ENCODE results near the gene ARHGAP18. TPM values are rescaled to one million over a fixed set of nuclear protein-coding genes. Genes with fewer than 3 reads are reported as not detected.

ARHGAP18 gene
- total RNA-seq, 1 experiment from 2014 or later, result 1.6 TPM

DNA sequence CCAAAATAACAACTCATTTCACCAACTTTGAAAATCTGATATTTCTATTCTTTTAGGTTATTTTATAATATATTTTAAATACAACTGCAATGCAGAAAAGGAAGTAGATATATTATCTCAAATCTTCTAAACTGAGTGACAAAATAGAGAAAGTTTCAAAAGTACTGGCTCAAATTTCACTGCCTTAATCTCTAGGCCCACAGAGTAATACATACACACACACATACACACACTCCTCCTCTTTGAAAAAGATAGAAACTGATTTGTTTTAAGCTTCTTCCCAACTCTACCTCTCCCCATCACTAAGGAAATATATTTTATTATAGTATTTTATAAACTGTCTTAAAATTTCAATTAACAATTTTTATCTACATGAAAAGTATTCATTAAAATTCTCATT lies 36.2 kb downstream of the ARHGAP18 start:
- no peaks in the 10 kb centered on the region for H3K9me2 ChIP-seq (replicated peaks; ENCODE audit: insufficient read depth, low read length)
- H3K9ac ChIP-seq (ENCODE audit: low read length), result no peak overlapping the region
- H2AFZ ChIP-seq (ENCODE audit: low read length), result peak overlapping the region; percentile 57; the same call in 1 of the 2 replicates
- H3K4me2 ChIP-seq (ENCODE audit: low read depth, low read length, poor library complexity, severe bottlenecking), result peak overlapping the region; percentile 38
- no peaks in the 10 kb centered on the region for H3K36me3 ChIP-seq (ENCODE audit: insufficient read depth, low read length)
- H3K27ac ChIP-seq (ENCODE audit: low read length), result peak overlapping the region; percentile 49; the same call in 1 of the 2 replicates
- peaks cover 26% of the 10 kb centered on the region for H3K4me1 ChIP-seq (ENCODE audit: low read length)
- no peaks in the 10 kb centered on the region for H3K9me3 ChIP-seq (ENCODE audit: low read length)
- H3K27me3 ChIP-seq (ENCODE audit: low read length), result no peaks in the 10 kb centered on the region
- no peak overlapping the region for H3K4me3 ChIP-seq (ENCODE audit: low read length)
- DNase-seq, result no peak
- no peaks in the 10 kb centered on the region for H4K20me1 ChIP-seq (ENCODE audit: insufficient read depth, low read depth, low read length)
- no peaks in the 10 kb centered on the region for H3K79me2 ChIP-seq (ENCODE audit: low read length)

GRCh38 chr6:129672881-129673631 lies 36.9 kb downstream of the ARHGAP18 start:
- Histone ChIP-seq H3K79me2 (ENCODE audit: low read length) (no peaks in the 10 kb centered on the region), H2AFZ (ENCODE audit: low read length) (peak overlapping the region; percentile 57), H3K9me3 (ENCODE audit: low read length) (no peaks in the 10 kb centered on the region), H3K4me3 (ENCODE audit: low read length) (no peak overlapping the region), H4K20me1 (ENCODE audit: insufficient read depth, low read depth, low read length) (no peaks in the 10 kb centered on the region), H3K9ac (ENCODE audit: low read length) (no peak overlapping the region), H3K9me2 (replicated peaks; ENCODE audit: insufficient read depth, low read length) (no peaks in the 10 kb centered on the region), H3K27ac (ENCODE audit: low read length) (peak overlapping the region; percentile 49; the same call in 1 of the 2 replicates), H3K4me2 (ENCODE audit: low read depth, low read length, poor library complexity, severe bottlenecking) (peak overlapping the region; percentile 38), H3K27me3 (ENCODE audit: low read length) (no peaks in the 10 kb centered on the region), H3K4me1 (ENCODE audit: low read length) (peaks cover 26% of the 10 kb centered on the region), H3K36me3 (ENCODE audit: insufficient read depth, low read length) (no peaks in the 10 kb centered on the region)
- DNase-seq, result no peak

- Histone ChIP-seq H4K20me1 (ENCODE audit: insufficient read depth, low read depth, low read length) (no peaks in the 10 kb centered on the region), H2AFZ (ENCODE audit: low read length) (peak overlapping the region; percentile 24), H3K9me3 (ENCODE audit: low read length) (no peaks in the 10 kb centered on the region), H3K4me2 (ENCODE audit: low read depth, low read length, poor library complexity, severe bottlenecking) (peak overlapping the region; percentile 38), H3K36me3 (ENCODE audit: insufficient read depth, low read length) (no peaks in the 10 kb centered on the region), H3K4me3 (ENCODE audit: low read length) (no peak overlapping the region), H3K9ac (ENCODE audit: low read length) (peak overlapping the region; percentile 12; the same call in 1 of the 2 replicates), H3K79me2 (ENCODE audit: low read length) (no peaks in the 10 kb centered on the region), H3K9me2 (replicated peaks; ENCODE audit: insufficient read depth, low read length) (no peaks in the 10 kb centered on the region), H3K4me1 (ENCODE audit: low read length) (peaks cover 26% of the 10 kb centered on the region), H3K27me3 (ENCODE audit: low read length) (no peaks in the 10 kb centered on the region), H3K27ac (ENCODE audit: low read length) (no peak overlapping the region)
- no peak for DNase-seq
Measured at GRCh38 chr6:129672341-129672682, 37.7 kb downstream of the ARHGAP18 start.

GRCh38 chr6:129671442-129672340 lies 38.3 kb downstream of the ARHGAP18 start:
- Histone ChIP-seq H2AFZ (ENCODE audit: low read length) (peak overlapping the region; percentile 24), H3K79me2 (ENCODE audit: low read length) (no peaks in the 10 kb centered on the region), H3K9me2 (replicated peaks; ENCODE audit: insufficient read depth, low read length) (no peaks in the 10 kb centered on the region), H3K4me3 (ENCODE audit: low read length) (no peak overlapping the region), H3K9ac (ENCODE audit: low read length) (peak overlapping the region; percentile 12; the same call in 1 of the 2 replicates), H3K4me1 (ENCODE audit: low read length) (peaks cover 26% of the 10 kb centered on the region), H3K27me3 (ENCODE audit: low read length) (no peaks in the 10 kb centered on the region), H3K9me3 (ENCODE audit: low read length) (no peaks in the 10 kb centered on the region), H3K36me3 (ENCODE audit: insufficient read depth, low read length) (no peaks in the 10 kb centered on the region), H3K4me2 (ENCODE audit: low read depth, low read length, poor library complexity, severe bottlenecking) (peak overlapping the region; percentile 38), H3K27ac (ENCODE audit: low read length) (no peak overlapping the region), H4K20me1 (ENCODE audit: insufficient read depth, low read depth, low read length) (no peaks in the 10 kb centered on the region)
- DNase-seq, result peak; percentile 87

DNA sequence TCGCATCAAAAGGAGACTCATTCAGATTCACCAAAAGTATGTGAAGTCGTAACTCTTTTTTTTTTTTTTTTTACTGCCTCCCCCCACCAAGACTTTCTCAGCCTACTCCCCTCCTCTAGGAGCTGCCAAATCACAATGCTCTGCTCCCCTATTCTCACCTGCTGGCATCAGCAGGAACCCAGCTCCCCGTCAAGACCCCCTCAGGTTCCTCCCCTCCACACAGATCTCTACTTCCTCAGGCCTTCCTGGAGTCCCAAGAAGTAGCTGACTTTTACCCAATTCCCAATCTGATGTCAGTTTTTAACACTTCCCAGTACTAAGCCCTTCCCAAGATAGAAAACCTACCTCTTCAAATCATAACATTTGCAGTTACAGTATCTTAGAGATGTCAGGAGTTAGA lies 39.3 kb downstream of the ARHGAP18 start:
- Histone ChIP-seq H3K9me2 (replicated peaks; ENCODE audit: insufficient read depth, low read length) (no peaks in the 10 kb centered on the region), H3K79me2 (ENCODE audit: low read length) (no peaks in the 10 kb centered on the region), H3K9ac (ENCODE audit: low read length) (no peak overlapping the region), H3K27ac (ENCODE audit: low read length) (no peak overlapping the region), H4K20me1 (ENCODE audit: insufficient read depth, low read depth, low read length) (no peaks in the 10 kb centered on the region), H3K36me3 (ENCODE audit: insufficient read depth, low read length) (no peaks in the 10 kb centered on the region), H2AFZ (ENCODE audit: low read length) (no peak overlapping the region), H3K4me2 (ENCODE audit: low read depth, low read length, poor library complexity, severe bottlenecking) (no peak overlapping the region), H3K4me1 (ENCODE audit: low read length) (peaks cover 26% of the 10 kb centered on the region), H3K27me3 (ENCODE audit: low read length) (no peaks in the 10 kb centered on the region), H3K4me3 (ENCODE audit: low read length) (no peak overlapping the region), H3K9me3 (ENCODE audit: low read length) (no peaks in the 10 kb centered on the region)
- DNase-seq, result no peak

- H3K27me3 ChIP-seq (ENCODE audit: low read length), result no peaks in the 10 kb centered on the region
- H3K9ac ChIP-seq (ENCODE audit: low read length), result no peak overlapping the region
- DNase-seq, result no peak
- no peaks in the 10 kb centered on the region for H3K36me3 ChIP-seq (ENCODE audit: insufficient read depth, low read length)
- no peak overlapping the region for H2AFZ ChIP-seq (ENCODE audit: low read length)
- no peaks in the 10 kb centered on the region for H3K9me2 ChIP-seq (replicated peaks; ENCODE audit: insufficient read depth, low read length)
- H3K9me3 ChIP-seq (ENCODE audit: low read length), result no peaks in the 10 kb centered on the region
- H3K4me1 ChIP-seq (ENCODE audit: low read length), result peaks cover 9% of the 10 kb centered on the region
- H4K20me1 ChIP-seq (ENCODE audit: insufficient read depth, low read depth, low read length), result no peaks in the 10 kb centered on the region
- no peak overlapping the region for H3K4me2 ChIP-seq (ENCODE audit: low read depth, low read length, poor library complexity, severe bottlenecking)
- H3K79me2 ChIP-seq (ENCODE audit: low read length), result no peaks in the 10 kb centered on the region
- no peak overlapping the region for H3K4me3 ChIP-seq (ENCODE audit: low read length)
- H3K27ac ChIP-seq (ENCODE audit: low read length), result no peak overlapping the region
Measured at GRCh38 chr6:129667621-129668020, 42.4 kb downstream of the ARHGAP18 start.

DNA sequence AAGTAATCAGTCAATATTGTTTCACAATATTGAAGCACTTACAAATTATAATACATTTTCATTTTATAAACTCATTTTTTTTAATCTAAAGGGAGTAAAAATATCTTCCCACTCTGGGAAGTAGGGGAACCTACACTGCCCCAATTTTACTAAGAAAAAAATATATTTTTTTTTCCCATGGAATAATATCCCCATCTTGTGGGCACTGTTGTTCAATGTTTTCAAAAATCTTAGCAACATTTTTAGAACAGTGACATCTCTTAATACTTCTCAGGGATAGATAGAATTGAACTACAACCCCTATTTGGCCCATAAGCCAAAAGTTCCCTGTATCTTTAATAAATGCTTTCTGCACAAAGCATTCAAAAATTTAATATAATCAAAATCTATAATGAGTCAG lies 42.9 kb downstream of the ARHGAP18 start:
- H3K9me2 ChIP-seq (replicated peaks; ENCODE audit: insufficient read depth, low read length), result no peaks in the 10 kb centered on the region
- no peak overlapping the region for H3K4me2 ChIP-seq (ENCODE audit: low read depth, low read length, poor library complexity, severe bottlenecking)
- H3K27ac ChIP-seq (ENCODE audit: low read length), result no peak overlapping the region
- 0 out of 2 replicates have a peak, but pooled peaks cover 3% of the 10 kb centered on the region for H3K27me3 ChIP-seq (ENCODE audit: low read length)
- no peak for DNase-seq
- H3K9ac ChIP-seq (ENCODE audit: low read length), result no peak overlapping the region
- no peak overlapping the region for H2AFZ ChIP-seq (ENCODE audit: low read length)
- no peak overlapping the region for H3K4me3 ChIP-seq (ENCODE audit: low read length)
- H3K4me1 ChIP-seq (ENCODE audit: low read length), result peaks cover 3% of the 10 kb centered on the region
- H3K36me3 ChIP-seq (ENCODE audit: insufficient read depth, low read length), result no peaks in the 10 kb centered on the region
- H4K20me1 ChIP-seq (ENCODE audit: insufficient read depth, low read depth, low read length), result no peaks in the 10 kb centered on the region
- H3K9me3 ChIP-seq (ENCODE audit: low read length), result no peaks in the 10 kb centered on the region
- no peaks in the 10 kb centered on the region for H3K79me2 ChIP-seq (ENCODE audit: low read length)

DNA sequence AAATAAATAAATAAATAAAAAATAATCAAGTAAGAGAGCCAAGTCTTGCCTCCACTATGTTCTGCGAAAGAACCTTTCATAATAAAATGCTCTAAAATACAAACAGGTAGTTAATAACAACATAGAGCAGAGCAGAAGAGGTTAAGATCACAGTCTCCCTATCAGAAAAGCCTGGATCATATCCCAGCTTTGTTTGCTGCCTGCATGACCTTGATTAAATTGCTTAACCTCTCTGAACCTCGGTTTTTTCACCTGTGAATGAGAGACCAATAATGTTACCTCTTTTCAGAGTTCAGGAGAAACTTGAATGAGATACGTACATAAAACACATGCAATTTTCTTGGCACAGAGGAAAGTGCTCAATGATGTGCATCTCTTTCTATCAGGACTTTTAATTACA lies 44.4 kb downstream of the ARHGAP18 start:
- Histone ChIP-seq H3K79me2 (ENCODE audit: low read length) (no peaks in the 10 kb centered on the region), H4K20me1 (ENCODE audit: insufficient read depth, low read depth, low read length) (no peaks in the 10 kb centered on the region), H3K4me1 (ENCODE audit: low read length) (no peaks in the 10 kb centered on the region), H3K36me3 (ENCODE audit: insufficient read depth, low read length) (no peaks in the 10 kb centered on the region), H3K27ac (ENCODE audit: low read length) (no peak overlapping the region), H3K4me3 (ENCODE audit: low read length) (no peak overlapping the region), H3K9me2 (replicated peaks; ENCODE audit: insufficient read depth, low read length) (no peaks in the 10 kb centered on the region), H3K9ac (ENCODE audit: low read length) (no peak overlapping the region), H3K9me3 (ENCODE audit: low read length) (no peaks in the 10 kb centered on the region), H2AFZ (ENCODE audit: low read length) (no peak overlapping the region), H3K4me2 (ENCODE audit: low read depth, low read length, poor library complexity, severe bottlenecking) (no peak overlapping the region), H3K27me3 (ENCODE audit: low read length) (0 out of 2 replicates have a peak, but pooled peaks cover 3% of the 10 kb centered on the region)
- DNase-seq, result no peak
